H1 (cell line): ENCODE measurements around the gene PIMREG. TPM values are rescaled to one million over a fixed set of nuclear protein-coding genes. Genes with fewer than 3 reads are reported as not detected.

Source experiments
- CTCF ChIA-PET: fragments of 300-600 bp; sonication (Branson Sonifier 250); formaldehyde crosslinking; loops from one replicate; lab custom pipeline; 2021; ENCODE audit not compliant: partially characterized antibody; lab: Charles Lee
- POLR2A ChIA-PET: fragments of 300-600 bp; sonication (Branson Sonifier 250); formaldehyde crosslinking; loops from one replicate; lab custom pipeline; 2021; ENCODE audit warnings: inconsistent platforms; ENCODE audit not compliant: partially characterized antibody; lab: Charles Lee
- DNase-seq, 2 experiments: peaks; one replicate each; pipeline versions ENCODE4 v3.0.0 to v3.0.0-alpha.2; 2010 to 2022; ENCODE audit warnings: low spot score in 2 of 2, low read depth in 1 of 2, mixed read lengths in 1 of 2
- FAIRE-seq: peaks from 2 replicates; lab custom pipeline; 2011; peaks lifted over from hg19 to GRCh38; lab: Jason Lieb, UNC
- H2AFZ ChIP-seq: 2 replicates; pipeline ENCODE4 v1.8.1; 2012; ENCODE audit warnings: low read length, inconsistent platforms
- H2AK5ac ChIP-seq: 2 replicates; pipeline ENCODE4 v1.6.1; 2013; ENCODE audit warnings: low read depth, low read length
- H2BK120ac ChIP-seq: replicated peaks from 2 replicates; pipeline ENCODE3; 2013; ENCODE audit warnings: low read depth, low read length, inconsistent platforms
- H2BK12ac ChIP-seq: 2 replicates; pipeline ENCODE4 v1.6.1; 2013; ENCODE audit warnings: low read depth, low read length
- H2BK15ac ChIP-seq: 2 replicates; pipeline ENCODE4 v1.6.1; 2013; ENCODE audit warnings: low read length
- H2BK20ac ChIP-seq: 2 replicates; pipeline ENCODE4 v1.6.1; 2013; ENCODE audit warnings: low read length
- H2BK5ac ChIP-seq: 2 replicates; pipeline ENCODE4 v1.6.1; 2013; ENCODE audit warnings: low read depth, low read length
- H3K14ac ChIP-seq: 2 replicates; pipeline ENCODE4 v1.6.1; 2013; ENCODE audit warnings: inconsistent platforms; ENCODE audit not compliant: insufficient read length
- H3K18ac ChIP-seq: 2 replicates; pipeline ENCODE4 v1.6.1; 2013; ENCODE audit warnings: low read length; ENCODE audit errors: extremely low read depth
- H3K23ac ChIP-seq: 2 replicates; pipeline ENCODE4 v1.6.1; 2013; ENCODE audit warnings: inconsistent platforms; ENCODE audit not compliant: insufficient read length
- H3K23me2 ChIP-seq: 2 replicates; pipeline ENCODE4 v1.6.1; 2013; ENCODE audit warnings: low read depth, low read length
- H3K27ac ChIP-seq: 2 replicates; pipeline ENCODE4 v1.6.1; 2011; ENCODE audit warnings: low read depth, low read length, inconsistent platforms
- H3K27me3 ChIP-seq, 4 experiments: replicated peaks in 1 of 4; 1 replicate in 1 of 4; 2 replicates in 3 of 4; pipeline versions ENCODE4 v1.6.1 to v1.8.1; 2011 to 2013; ENCODE audit warnings: low read length in 3 of 4, mild to moderate bottlenecking in 3 of 4, inconsistent platforms in 2 of 4, mixed read lengths in 2 of 4, moderate library complexity in 1 of 4; ENCODE audit not compliant: control insufficient read depth in 3 of 4, insufficient read depth in 3 of 4; ENCODE audit errors: extremely low read depth in 1 of 4
- H3K36me3 ChIP-seq, 4 experiments: 2 replicates each; pipeline versions ENCODE4 v1.6.1 to v1.8.1; 2011 to 2013; ENCODE audit warnings: mild to moderate bottlenecking in 4 of 4, low read length in 3 of 4, moderate library complexity in 2 of 4, control low read depth in 1 of 4, inconsistent platforms in 1 of 4; ENCODE audit not compliant: insufficient read depth in 4 of 4, control insufficient read depth in 2 of 4
- H3K4ac ChIP-seq: replicated peaks from 2 replicates; pipeline ENCODE3; 2013; ENCODE audit warnings: low read length, low read depth, mixed read lengths, inconsistent platforms; ENCODE audit not compliant: insufficient read length
- H3K4me1 ChIP-seq, 4 experiments: replicated peaks in 1 of 4; 1 replicate in 1 of 4; 2 replicates in 3 of 4; pipeline versions ENCODE4 v1.6.1 to v1.8.1; 2011 to 2013; ENCODE audit warnings: low read length in 3 of 4, inconsistent platforms in 2 of 4, mixed read lengths in 1 of 4; ENCODE audit not compliant: insufficient read depth in 4 of 4, control insufficient read depth in 3 of 4
- H3K4me2 ChIP-seq, 2 experiments: 2 replicates each; pipeline versions ENCODE4 v1.6.1 to v1.8.1; 2011 to 2013; ENCODE audit warnings: low read depth in 2 of 2, low read length in 2 of 2, control low read depth in 1 of 2, inconsistent platforms in 1 of 2, mild to moderate bottlenecking in 1 of 2; ENCODE audit not compliant: insufficient read depth in 1 of 2
- H3K4me3 ChIP-seq, 4 experiments: fragments of 200-600, 300-600 bp in 1 of 4; sonication (generic), shearing (Covaris generic), sonication (Bioruptor Twin) in 1 of 4; 2 replicates each; pipeline versions ENCODE4 v1.5.1 to v1.8.1; 2011 to 2016; ENCODE audit warnings: low read length in 4 of 4, low read depth in 3 of 4, control low read depth in 2 of 4, inconsistent platforms in 2 of 4, mild to moderate bottlenecking in 2 of 4, mixed read lengths in 1 of 4, moderate library complexity in 1 of 4; ENCODE audit not compliant: insufficient read depth in 2 of 4; ENCODE audit errors: extremely low read depth in 1 of 4
- H3K56ac ChIP-seq: replicated peaks from 2 replicates; pipeline ENCODE3; 2013; ENCODE audit warnings: low read depth, mild to moderate bottlenecking, mixed read lengths, low read length, inconsistent platforms; ENCODE audit not compliant: insufficient read length
- H3K79me1 ChIP-seq: 2 replicates; pipeline ENCODE4 v1.6.1; 2013; ENCODE audit warnings: low read depth, low read length, control low read depth
- H3K79me2 ChIP-seq, 2 experiments: 2 replicates each; pipeline versions ENCODE4 v1.6.1 to v1.8.1; 2012 to 2013; ENCODE audit warnings: low read length in 2 of 2, mild to moderate bottlenecking in 2 of 2, inconsistent platforms in 1 of 2; ENCODE audit not compliant: insufficient read depth in 2 of 2, control insufficient read depth in 1 of 2
- H3K9ac ChIP-seq, 4 experiments: replicated peaks in 1 of 4; 1 replicate in 1 of 4; 2 replicates in 3 of 4; pipeline versions ENCODE4 v1.6.1 to v1.8.1; 2011 to 2013; ENCODE audit warnings: low read depth in 3 of 4, low read length in 3 of 4, control low read depth in 2 of 4, mild to moderate bottlenecking in 2 of 4, moderate library complexity in 2 of 4, inconsistent platforms in 1 of 4; ENCODE audit errors: extremely low read depth in 1 of 4
- H3K9me3 ChIP-seq, 2 experiments: 2 replicates each; pipeline versions ENCODE4 v1.6.1 to v1.8.1; 2012 to 2013; ENCODE audit warnings: mild to moderate bottlenecking in 2 of 2, moderate library complexity in 2 of 2, control low read depth in 1 of 2, inconsistent platforms in 1 of 2, low read depth in 1 of 2, low read length in 1 of 2, mixed read lengths in 1 of 2; ENCODE audit not compliant: insufficient read depth in 2 of 2
- H4K20me1 ChIP-seq, 2 experiments: replicated peaks in 1 of 2; 2 replicates each; pipeline versions ENCODE3 to v1.8.1; 2011 to 2013; ENCODE audit warnings: inconsistent platforms in 2 of 2, low read length in 2 of 2, mild to moderate bottlenecking in 1 of 2; ENCODE audit not compliant: insufficient read depth in 2 of 2, control insufficient read depth in 1 of 2
- H4K5ac ChIP-seq: 2 replicates; pipeline ENCODE4 v1.6.1; 2013; ENCODE audit warnings: low read length, low read depth, mixed read lengths, inconsistent platforms; ENCODE audit not compliant: insufficient read length
- H4K8ac ChIP-seq: 2 replicates; pipeline ENCODE4 v1.8.0; 2013; ENCODE audit warnings: mild to moderate bottlenecking, moderate library complexity, low read length, inconsistent platforms; ENCODE audit not compliant: insufficient read depth; ENCODE audit errors: extremely low read depth
- H4K91ac ChIP-seq: replicated peaks from 2 replicates; pipeline ENCODE3; 2013; ENCODE audit warnings: low read length, mixed read lengths, inconsistent platforms; ENCODE audit not compliant: insufficient read length
- BACH1 ChIP-seq: IDR thresholded peaks from 2 replicates; pipeline ENCODE4 v1.6.1; 2012; ENCODE audit warnings: low read length, improper control_type of control experiment
- BCL11A ChIP-seq, 2 experiments: IDR thresholded peaks; one replicate each; pipeline ENCODE4 v1.6.1; 2011; ENCODE audit warnings: low read depth in 2 of 2, low read length in 2 of 2, mild to moderate bottlenecking in 2 of 2
- BRCA1 ChIP-seq: IDR thresholded peaks from 2 replicates; pipeline ENCODE4 v1.6.1; 2012; ENCODE audit warnings: low read depth, low read length, improper control_type of control experiment
- CBX8 ChIP-seq: fragments of 300-800, 300-1000 bp; sonication (generic); IDR thresholded peaks from 2 replicates; pipeline ENCODE4 v1.7.1; 2016; ENCODE audit warnings: low read depth, low read length, borderline replicate concordance
- CEBPB ChIP-seq: IDR thresholded peaks from 2 replicates; pipeline ENCODE4 v1.6.1; 2012; ENCODE audit warnings: low read depth, low read length
- CHD2 ChIP-seq: IDR thresholded peaks from 2 replicates; pipeline ENCODE4 v1.6.1; 2012; ENCODE audit warnings: low read length, improper control_type of control experiment
- E2F6 ChIP-seq: IDR thresholded peaks from 2 replicates; pipeline ENCODE4 v1.6.1; 2012; ENCODE audit warnings: inconsistent platforms
- EGR1 ChIP-seq: IDR thresholded peaks from 2 replicates; pipeline ENCODE4 v1.6.1; 2011; ENCODE audit warnings: low read depth, low read length, borderline replicate concordance
- KDM5A ChIP-seq: fragments of 200-600 bp; IDR thresholded peaks from 2 replicates; pipeline ENCODE4 v1.7.1; 2012; ENCODE audit warnings: mild to moderate bottlenecking, low read length, inconsistent platforms, mixed read lengths
- RAD21 ChIP-seq, 2 experiments: IDR thresholded peaks in 1 of 2; conservative IDR thresholded peaks in 1 of 2; 2 replicates each; pipeline ENCODE4 v1.6.1; 2011; ENCODE audit warnings: low read depth in 2 of 2, low read length in 2 of 2, improper control_type of control experiment in 1 of 2, inconsistent platforms in 1 of 2, mild to moderate bottlenecking in 1 of 2, moderate library complexity in 1 of 2
- RNF2 ChIP-seq: fragments of 200-900, 300-1000 bp; sonication (generic); IDR thresholded peaks from 2 replicates; pipeline ENCODE4 v1.7.1; 2016; ENCODE audit warnings: borderline replicate concordance, low read depth, mild to moderate bottlenecking, antibody characterized with exemption, low read length; ENCODE audit not compliant: poor library complexity, severe bottlenecking; ENCODE audit errors: missing control alignments
- SAP30 ChIP-seq: fragments of 300-600 bp; sonication (generic); IDR thresholded peaks from 2 replicates; pipeline ENCODE4 v1.7.1; 2012; ENCODE audit warnings: low read length, moderate library complexity, mild to moderate bottlenecking, inconsistent platforms; ENCODE audit not compliant: insufficient read depth, insufficient replicate concordance
- SIX5 ChIP-seq: IDR thresholded peaks from 2 replicates; pipeline ENCODE4 v1.6.1; 2011; ENCODE audit warnings: mild to moderate bottlenecking, low read depth, low read length
- TCF12 ChIP-seq: IDR thresholded peaks from 2 replicates; pipeline ENCODE4 v1.6.1; 2011; ENCODE audit warnings: low read depth, mild to moderate bottlenecking, low read length
- WGBS, 2 experiments: shearing (Covaris generic) in 1 of 2; methylation state at CpG; one replicate each; pipeline versions ENCODE4 v1.1.6 to v1.1.7; 2013 to 2015; ENCODE audit warnings: low lambda C conversion rate in 2 of 2, mixed read lengths in 2 of 2, inconsistent platforms in 1 of 2, low coverage in 1 of 2, missing lambda C conversion rate in 1 of 2; ENCODE audit not compliant: insufficient replicate concordance in 2 of 2, insufficient coverage in 1 of 2, insufficient read length in 1 of 2; ENCODE audit errors: extremely low coverage in 1 of 2, missing lambda C conversion rate in 1 of 2; 5-methylcytosine and 5-hydroxymethylcytosine counted together
- polyA plus RNA-seq, 7 experiments: library from polyadenylated mRNA; depleted of rRNA in 3 of 7; stranded (reverse) in 5 of 7; unstranded in 2 of 7; fragments of >200 nt in 5 of 7; fragments of 200-250 nt in 2 of 7; gene quantifications; 1 replicate in 5 of 7; 2 replicates in 1 of 7; 4 replicates in 1 of 7; pipeline versions ENCODE4 v1.2.1 to v1.2.3, GENCODE V29; 2011 to 2013; ENCODE audit warnings: missing spikeins in 2 of 7, mixed read lengths in 2 of 7
- total RNA-seq: library from RNA; stranded (reverse); fragmentation: NEBNext Ultra II Directional; extraction: Animal tissue kit (Norgen Biotek cat#: 25700); gene quantifications from 2 replicates; pipeline ENCODE4 v1.2.1, GENCODE V29; 2021

PIMREG gene
- total and polyA plus RNA-seq, 2 of the 8 experiments (the other 6 are each of a cell fraction or from before 2014, with no cell fraction given): 133 to 148 TPM

- H3K27me3 ChIP-seq: no peaks in the 10 kb centered on the region
- 92% methylated on average over 6 of the region's 6 CpGs; no CpG with 5 or more reads in 1 of the 2 experiments for WGBS, 2 experiments
- H3K23me2 ChIP-seq: no peaks in the 10 kb centered on the region
- H4K8ac ChIP-seq: no peak overlapping the region
- FAIRE-seq: no peak
- no peaks in the 10 kb centered on the region for H3K79me2 ChIP-seq
- H4K20me1 ChIP-seq: no peaks in the 10 kb centered on the region
- H3K23ac ChIP-seq: no peak overlapping the region
- H3K4me2 ChIP-seq: no peak overlapping the region
- no peak overlapping the region for H3K56ac ChIP-seq
- no peaks in the 10 kb centered on the region for H3K36me3 ChIP-seq
- H2BK20ac ChIP-seq: no peak overlapping the region
- no peak overlapping the region for H3K14ac ChIP-seq
- peaks cover 0 to 11% (median 6%) of the 10 kb centered on the region in 4 experiments; a peak in 6 of 7 replicates for H3K4me1 ChIP-seq
- H3K27ac ChIP-seq: no peak overlapping the region
- H4K91ac ChIP-seq: no peak overlapping the region
- H2AFZ ChIP-seq: no peak overlapping the region
- ChIA-PET POLR2A (interaction anchor here (0.7 to 0.9 kb wide), 2 partner anchors 9 to 45 kb away, joined by 3 to 4 read pairs; no protein-coding TSS in a partner anchor), CTCF (interaction anchor here (0.6 to 3.4 kb wide), 4 partner anchors 10 to 73 kb away, joined by 3 to 28 read pairs (median 4); partner anchors contain the start of gene PIMREG)
- H2BK15ac ChIP-seq: no peak overlapping the region
- H3K9ac ChIP-seq: no peak overlapping the region
- no peak overlapping the region for H3K18ac ChIP-seq
- H3K4me3 ChIP-seq: no peak overlapping the region
- no peaks in the 10 kb centered on the region for H3K9me3 ChIP-seq
- no peak overlapping the region for H2BK12ac ChIP-seq
- H3K4ac ChIP-seq: no peak overlapping the region
- no peak overlapping the region for H2BK5ac ChIP-seq
- H3K79me1 ChIP-seq: no peaks in the 10 kb centered on the region
- no peak overlapping the region for H2BK120ac ChIP-seq
- H2AK5ac ChIP-seq: no peak overlapping the region
- no peak overlapping the region for H4K5ac ChIP-seq
- DNase-seq: no peak
- TF ChIP-seq E2F6 (no peak), KDM5A (no peak), EGR1 (no peak), SAP30 (no peak), SIX5 (no peak), RNF2 (no peak), CHD2 (no peak), CEBPB (no peak), RAD21 (IDR thresholded peaks at IDR 0.05 in 1 of 2, conservative IDR thresholded peaks at IDR 0.05 in 1 of 2; ENCODE audit: low read depth in 2 of 2, low read length in 2 of 2) (no peak), BRCA1 (no peak), BACH1 (no peak), TCF12 (no peak), CBX8 (no peak), BCL11A (IDR thresholded peaks at IDR 0.05; ENCODE audit: low read depth in 2 of 2, low read length in 2 of 2) (no peak)
Measured at GRCh38 chr17:6482105-6482455, 37.8 kb downstream of the PIMREG start.
